CD4-positive, alpha-beta T cell treated with Interleukin-15 for 1 hour (primary cell): ENCODE results near the gene PRKG1.
"Not testable (repeated sequence)": the region's sequence is repeated elsewhere in the genome, so short reads cannot be mapped to it uniquely, and the experiment has no call there.

Experiments used
- DNase-seq: peaks from one replicate; pipeline ENCODE4 v3.0.0-alpha.2; 2020

PRKG1 gene

GRCh38 chr10:51980752-51981151 lies 906.5 kb downstream of the PRKG1 start:
- no peak for DNase-seq

- no peak for DNase-seq
Measured at GRCh38 chr10:51981731-51982130, 907.4 kb downstream of the PRKG1 start.

GRCh38 chr10:51983481-51983880 lies 909.2 kb downstream of the PRKG1 start:
- DNase-seq = no peak

- no peak for DNase-seq
Measured at GRCh38 chr10:51985336-51985735, 911.0 kb downstream of the PRKG1 start.

GRCh38 chr10:51986516-51986915 lies 912.2 kb downstream of the PRKG1 start:
- DNase-seq = no peak

- no peak for DNase-seq
Measured at GRCh38 chr10:51993475-51993874, 919.2 kb downstream of the PRKG1 start.

GRCh38 chr10:51999096-51999495 lies 924.8 kb downstream of the PRKG1 start:
- DNase-seq = no peak

- DNase-seq = no peak
Measured at GRCh38 chr10:52004342-52004949, 930.2 kb downstream of the PRKG1 start.

GRCh38 chr10:52007091-52007490 lies 932.8 kb downstream of the PRKG1 start:
- DNase-seq = no peak

GRCh38 chr10:52011118-52011517 lies 936.8 kb downstream of the PRKG1 start:
- no peak for DNase-seq

- no peak for DNase-seq
Measured at GRCh38 chr10:52019077-52019555, 944.8 kb downstream of the PRKG1 start.

- DNase-seq = no peak
Measured at GRCh38 chr10:52019656-52020055, 945.4 kb downstream of the PRKG1 start.

- no peak for DNase-seq
Measured at GRCh38 chr10:52020173-52020572, 945.9 kb downstream of the PRKG1 start.

- DNase-seq = no peak
Measured at GRCh38 chr10:52020702-52021101, 946.4 kb downstream of the PRKG1 start.

- no peak for DNase-seq
Measured at GRCh38 chr10:52027055-52027705, 952.9 kb downstream of the PRKG1 start.

GRCh38 chr10:52028523-52028858 lies 954.2 kb downstream of the PRKG1 start:
- DNase-seq = no peak

GRCh38 chr10:52029628-52030027 lies 955.3 kb downstream of the PRKG1 start:
- no peak for DNase-seq

GRCh38 chr10:52030051-52030790 lies 955.9 kb downstream of the PRKG1 start:
- DNase-seq = no peak

GRCh38 chr10:52030975-52031374 lies 956.7 kb downstream of the PRKG1 start:
- DNase-seq = no peak

- no peak for DNase-seq
Measured at GRCh38 chr10:52031771-52032170, 957.5 kb downstream of the PRKG1 start.

GRCh38 chr10:52032681-52033629 lies 958.7 kb downstream of the PRKG1 start:
- DNase-seq = no peak

GRCh38 chr10:52039002-52039793 lies 964.9 kb downstream of the PRKG1 start:
- DNase-seq = not testable (repeated sequence)
